Measurements from ENCODE around the gene CEP85L.

The CEP85L gene

GRCh38 chr6:118544105-118544504, 107.3 kb downstream of the CEP85L start:
- Histone ChIP-seq H4K8ac (ENCODE audit: low read depth, low read length) (no peak overlapping the region), H3K18ac (ENCODE audit: low read length) (no peak overlapping the region), H3K4me1 (ENCODE audit: control insufficient read depth, low read depth, low read length) (no peaks in the 10 kb centered on the region), H3K36me3 (ENCODE audit: control insufficient read depth, insufficient read depth, low read length) (no peaks in the 10 kb centered on the region), H3K4ac (ENCODE audit: low read depth, low read length) (no peak overlapping the region), H2BK15ac (replicated peaks; ENCODE audit: low read depth) (no peak overlapping the region), H3K56ac (ENCODE audit: low read length) (no peak overlapping the region), H3K4me3 (ENCODE audit: low read length) (no peak overlapping the region), H2BK120ac (ENCODE audit: low read depth, low read length) (no peak overlapping the region), H3K4me2 (ENCODE audit: low read length) (no peak overlapping the region), H3K23ac (ENCODE audit: low read length) (no peak overlapping the region), H3K79me1 (ENCODE audit: low read length) (no peaks in the 10 kb centered on the region), H3K9ac (ENCODE audit: low read length) (no peak overlapping the region), H3K27ac (ENCODE audit: low read depth, low read length) (no peak overlapping the region), H2BK5ac (ENCODE audit: low read length) (no peak overlapping the region), H3K27me3 (ENCODE audit: insufficient read depth, low read length, poor library complexity) (no peaks in the 10 kb centered on the region), H2AK5ac (ENCODE audit: low read length) (no peak overlapping the region), H4K5ac (ENCODE audit: low read length) (no peak overlapping the region), H3K79me2 (ENCODE audit: control insufficient read depth, insufficient read depth, low read length) (no peaks in the 10 kb centered on the region)
- no CpG with 5 or more reads among the region's 3 CpGs for WGBS (ENCODE audit: extremely low coverage, insufficient coverage, low lambda C conversion rate)
- DNase-seq, result no peak

- H3K9ac ChIP-seq (ENCODE audit: low read length), result no peak overlapping the region
- H4K5ac ChIP-seq (ENCODE audit: low read length), result no peak overlapping the region
- WGBS (ENCODE audit: extremely low coverage, insufficient coverage, low lambda C conversion rate), result no CpG with 5 or more reads among the region's 3 CpGs
- no peak overlapping the region for H2BK15ac ChIP-seq (replicated peaks; ENCODE audit: low read depth)
- no peak overlapping the region for H3K4me3 ChIP-seq (ENCODE audit: low read length)
- H3K18ac ChIP-seq (ENCODE audit: low read length), result no peak overlapping the region
- H3K36me3 ChIP-seq (ENCODE audit: control insufficient read depth, insufficient read depth, low read length), result no peaks in the 10 kb centered on the region
- H3K27me3 ChIP-seq (ENCODE audit: insufficient read depth, low read length, poor library complexity), result no peaks in the 10 kb centered on the region
- no peaks in the 10 kb centered on the region for H3K4me1 ChIP-seq (ENCODE audit: control insufficient read depth, low read depth, low read length)
- H3K79me1 ChIP-seq (ENCODE audit: low read length), result no peaks in the 10 kb centered on the region
- H2BK5ac ChIP-seq (ENCODE audit: low read length), result no peak overlapping the region
- no peaks in the 10 kb centered on the region for H3K79me2 ChIP-seq (ENCODE audit: control insufficient read depth, insufficient read depth, low read length)
- H4K8ac ChIP-seq (ENCODE audit: low read depth, low read length), result no peak overlapping the region
- H3K4me2 ChIP-seq (ENCODE audit: low read length), result no peak overlapping the region
- H2BK120ac ChIP-seq (ENCODE audit: low read depth, low read length), result no peak overlapping the region
- no peak overlapping the region for H2AK5ac ChIP-seq (ENCODE audit: low read length)
- DNase-seq, result no peak
- no peak overlapping the region for H3K23ac ChIP-seq (ENCODE audit: low read length)
- H3K27ac ChIP-seq (ENCODE audit: low read depth, low read length), result no peak overlapping the region
- no peak overlapping the region for H3K56ac ChIP-seq (ENCODE audit: low read length)
- H3K4ac ChIP-seq (ENCODE audit: low read depth, low read length), result no peak overlapping the region
Measured at GRCh38 chr6:118542184-118542952, 109.0 kb downstream of the CEP85L start.

GRCh38 chr6:118537574-118537973, 113.8 kb downstream of the CEP85L start:
- Histone ChIP-seq H2BK15ac (replicated peaks; ENCODE audit: low read depth) (no peak overlapping the region), H3K79me2 (ENCODE audit: control insufficient read depth, insufficient read depth, low read length) (no peaks in the 10 kb centered on the region), H2BK5ac (ENCODE audit: low read length) (no peak overlapping the region), H2BK120ac (ENCODE audit: low read depth, low read length) (no peak overlapping the region), H3K4me2 (ENCODE audit: low read length) (no peak overlapping the region), H3K27me3 (ENCODE audit: insufficient read depth, low read length, poor library complexity) (no peaks in the 10 kb centered on the region), H2AK5ac (ENCODE audit: low read length) (no peak overlapping the region), H3K18ac (ENCODE audit: low read length) (no peak overlapping the region), H3K9ac (ENCODE audit: low read length) (no peak overlapping the region), H3K4me1 (ENCODE audit: control insufficient read depth, low read depth, low read length) (no peaks in the 10 kb centered on the region), H3K23ac (ENCODE audit: low read length) (no peak overlapping the region), H3K4ac (ENCODE audit: low read depth, low read length) (no peak overlapping the region), H3K27ac (ENCODE audit: low read depth, low read length) (no peak overlapping the region), H3K56ac (ENCODE audit: low read length) (no peak overlapping the region), H4K8ac (ENCODE audit: low read depth, low read length) (no peak overlapping the region), H3K4me3 (ENCODE audit: low read length) (no peak overlapping the region), H4K5ac (ENCODE audit: low read length) (no peak overlapping the region), H3K79me1 (ENCODE audit: low read length) (no peaks in the 10 kb centered on the region), H3K36me3 (ENCODE audit: control insufficient read depth, insufficient read depth, low read length) (no peaks in the 10 kb centered on the region)
- no CpG with 5 or more reads among the region's 2 CpGs for WGBS (ENCODE audit: extremely low coverage, insufficient coverage, low lambda C conversion rate)
- no peak for DNase-seq

GRCh38 chr6:118536478-118536877, 114.9 kb downstream of the CEP85L start:
- no CpG with 5 or more reads among the region's 2 CpGs for WGBS (ENCODE audit: extremely low coverage, insufficient coverage, low lambda C conversion rate)
- Histone ChIP-seq H3K23ac (ENCODE audit: low read length) (no peak overlapping the region), H3K4ac (ENCODE audit: low read depth, low read length) (no peak overlapping the region), H2BK15ac (replicated peaks; ENCODE audit: low read depth) (no peak overlapping the region), H3K56ac (ENCODE audit: low read length) (no peak overlapping the region), H4K8ac (ENCODE audit: low read depth, low read length) (no peak overlapping the region), H2BK5ac (ENCODE audit: low read length) (no peak overlapping the region), H2AK5ac (ENCODE audit: low read length) (no peak overlapping the region), H3K79me1 (ENCODE audit: low read length) (no peaks in the 10 kb centered on the region), H3K36me3 (ENCODE audit: control insufficient read depth, insufficient read depth, low read length) (no peaks in the 10 kb centered on the region), H3K4me2 (ENCODE audit: low read length) (no peak overlapping the region), H3K4me3 (ENCODE audit: low read length) (no peak overlapping the region), H3K27ac (ENCODE audit: low read depth, low read length) (no peak overlapping the region), H3K79me2 (ENCODE audit: control insufficient read depth, insufficient read depth, low read length) (no peaks in the 10 kb centered on the region), H2BK120ac (ENCODE audit: low read depth, low read length) (no peak overlapping the region), H4K5ac (ENCODE audit: low read length) (no peak overlapping the region), H3K9ac (ENCODE audit: low read length) (no peak overlapping the region), H3K4me1 (ENCODE audit: control insufficient read depth, low read depth, low read length) (no peaks in the 10 kb centered on the region), H3K27me3 (ENCODE audit: insufficient read depth, low read length, poor library complexity) (no peaks in the 10 kb centered on the region), H3K18ac (ENCODE audit: low read length) (no peak overlapping the region)
- DNase-seq, result no peak

GRCh38 chr6:118535176-118535844, 116.1 kb downstream of the CEP85L start:
- H3K4me3 ChIP-seq (ENCODE audit: low read length), result no peak overlapping the region
- H2BK15ac ChIP-seq (replicated peaks; ENCODE audit: low read depth), result no peak overlapping the region
- no peak overlapping the region for H4K8ac ChIP-seq (ENCODE audit: low read depth, low read length)
- H3K36me3 ChIP-seq (ENCODE audit: control insufficient read depth, insufficient read depth, low read length), result no peaks in the 10 kb centered on the region
- H2BK120ac ChIP-seq (ENCODE audit: low read depth, low read length), result no peak overlapping the region
- no CpG with 5 or more reads among the region's 6 CpGs for WGBS (ENCODE audit: extremely low coverage, insufficient coverage, low lambda C conversion rate)
- no peak overlapping the region for H3K9ac ChIP-seq (ENCODE audit: low read length)
- no peak overlapping the region for H3K56ac ChIP-seq (ENCODE audit: low read length)
- H2AK5ac ChIP-seq (ENCODE audit: low read length), result no peak overlapping the region
- no peak for DNase-seq
- no peaks in the 10 kb centered on the region for H3K27me3 ChIP-seq (ENCODE audit: insufficient read depth, low read length, poor library complexity)
- no peak overlapping the region for H3K23ac ChIP-seq (ENCODE audit: low read length)
- H3K4me1 ChIP-seq (ENCODE audit: control insufficient read depth, low read depth, low read length), result no peaks in the 10 kb centered on the region
- H3K4me2 ChIP-seq (ENCODE audit: low read length), result no peak overlapping the region
- no peak overlapping the region for H3K27ac ChIP-seq (ENCODE audit: low read depth, low read length)
- H2BK5ac ChIP-seq (ENCODE audit: low read length), result no peak overlapping the region
- H3K4ac ChIP-seq (ENCODE audit: low read depth, low read length), result no peak overlapping the region
- no peaks in the 10 kb centered on the region for H3K79me1 ChIP-seq (ENCODE audit: low read length)
- no peak overlapping the region for H3K18ac ChIP-seq (ENCODE audit: low read length)
- H3K79me2 ChIP-seq (ENCODE audit: control insufficient read depth, insufficient read depth, low read length), result no peaks in the 10 kb centered on the region
- no peak overlapping the region for H4K5ac ChIP-seq (ENCODE audit: low read length)
